NB4 (cell line): ENCODE data around the gene ROR2.
A peak's percentile ranks its signal among the peaks of the same experiment; 100 is the strongest.

Experiments used
- DNase-seq: peaks from one replicate; pipeline ENCODE4 v3.0.0; 2010; ENCODE audit warnings: low read depth
- H3K4me3 ChIP-seq: one replicate; pipeline ENCODE4 v1.5.1; 2011; ENCODE audit warnings: mild to moderate bottlenecking, low read depth, low read length, moderate library complexity
- MYC ChIP-seq: IDR thresholded peaks from 2 replicates; pipeline ENCODE4 v1.6.1; 2011; ENCODE audit warnings: low read depth, low read length
- POLR2A ChIP-seq: IDR thresholded peaks from 2 replicates; pipeline ENCODE4 v1.6.1; 2011; ENCODE audit warnings: mild to moderate bottlenecking; ENCODE audit not compliant: insufficient read length; ENCODE audit errors: extremely low read depth
- TF ChIP-seq, protein P1 (sequence below): IDR thresholded peaks from one replicate; pipeline ENCODE4 v1.5.1; 2012; ENCODE audit warnings: low read depth, low read length
- TF ChIP-seq, protein P2 (sequence below): IDR thresholded peaks from 2 replicates; pipeline ENCODE4 v1.6.1; 2011; ENCODE audit warnings: low read depth, low read length

ROR2 gene

DNA sequence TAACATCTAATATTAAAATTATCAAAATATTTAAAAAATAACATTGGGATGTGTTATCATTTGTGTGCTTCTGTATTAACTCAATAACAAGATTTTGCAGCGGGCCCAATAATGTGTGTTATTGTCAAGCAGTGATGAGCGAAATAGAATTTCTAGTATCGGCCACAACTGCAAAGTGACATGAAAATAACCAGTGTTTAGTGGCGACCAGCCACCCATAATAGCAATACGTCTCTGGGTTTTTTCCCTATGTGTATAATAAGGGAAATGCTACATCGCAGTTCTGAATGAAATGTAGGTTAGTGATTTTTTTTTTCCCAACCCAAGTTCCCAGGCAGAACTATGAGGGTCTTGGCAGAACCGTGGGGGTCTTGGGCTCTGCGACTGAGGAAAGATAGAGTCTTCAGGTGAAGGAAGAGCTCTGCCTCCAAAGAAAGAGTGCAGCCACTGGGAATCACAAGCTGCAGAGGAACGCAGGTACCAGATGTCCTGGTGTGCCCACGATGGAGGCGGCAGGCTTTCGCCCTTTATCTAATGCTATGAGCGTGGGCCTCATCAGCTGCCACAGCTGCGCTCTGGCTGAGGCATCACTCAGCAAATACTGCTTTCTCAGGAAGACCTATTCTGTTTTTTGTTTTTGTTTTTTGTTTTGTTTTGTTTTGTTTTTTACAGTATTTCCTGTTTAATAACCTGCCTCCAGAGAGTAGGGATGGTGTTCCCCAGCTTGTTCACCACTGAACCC lies 235.0 kb downstream of the ROR2 start:
- no peak for TF ChIP-seq POLR2A
- TF ChIP-seq, protein P1, sequence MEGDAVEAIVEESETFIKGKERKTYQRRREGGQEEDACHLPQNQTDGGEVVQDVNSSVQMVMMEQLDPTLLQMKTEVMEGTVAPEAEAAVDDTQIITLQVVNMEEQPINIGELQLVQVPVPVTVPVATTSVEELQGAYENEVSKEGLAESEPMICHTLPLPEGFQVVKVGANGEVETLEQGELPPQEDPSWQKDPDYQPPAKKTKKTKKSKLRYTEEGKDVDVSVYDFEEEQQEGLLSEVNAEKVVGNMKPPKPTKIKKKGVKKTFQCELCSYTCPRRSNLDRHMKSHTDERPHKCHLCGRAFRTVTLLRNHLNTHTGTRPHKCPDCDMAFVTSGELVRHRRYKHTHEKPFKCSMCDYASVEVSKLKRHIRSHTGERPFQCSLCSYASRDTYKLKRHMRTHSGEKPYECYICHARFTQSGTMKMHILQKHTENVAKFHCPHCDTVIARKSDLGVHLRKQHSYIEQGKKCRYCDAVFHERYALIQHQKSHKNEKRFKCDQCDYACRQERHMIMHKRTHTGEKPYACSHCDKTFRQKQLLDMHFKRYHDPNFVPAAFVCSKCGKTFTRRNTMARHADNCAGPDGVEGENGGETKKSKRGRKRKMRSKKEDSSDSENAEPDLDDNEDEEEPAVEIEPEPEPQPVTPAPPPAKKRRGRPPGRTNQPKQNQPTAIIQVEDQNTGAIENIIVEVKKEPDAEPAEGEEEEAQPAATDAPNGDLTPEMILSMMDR: no peak
- TF ChIP-seq, protein P2, sequence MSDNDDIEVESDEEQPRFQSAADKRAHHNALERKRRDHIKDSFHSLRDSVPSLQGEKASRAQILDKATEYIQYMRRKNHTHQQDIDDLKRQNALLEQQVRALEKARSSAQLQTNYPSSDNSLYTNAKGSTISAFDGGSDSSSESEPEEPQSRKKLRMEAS: no peak
- TF ChIP-seq MYC: no peak
- H3K4me3 ChIP-seq: no peak overlapping the region
- DNase-seq: no peak

DNA sequence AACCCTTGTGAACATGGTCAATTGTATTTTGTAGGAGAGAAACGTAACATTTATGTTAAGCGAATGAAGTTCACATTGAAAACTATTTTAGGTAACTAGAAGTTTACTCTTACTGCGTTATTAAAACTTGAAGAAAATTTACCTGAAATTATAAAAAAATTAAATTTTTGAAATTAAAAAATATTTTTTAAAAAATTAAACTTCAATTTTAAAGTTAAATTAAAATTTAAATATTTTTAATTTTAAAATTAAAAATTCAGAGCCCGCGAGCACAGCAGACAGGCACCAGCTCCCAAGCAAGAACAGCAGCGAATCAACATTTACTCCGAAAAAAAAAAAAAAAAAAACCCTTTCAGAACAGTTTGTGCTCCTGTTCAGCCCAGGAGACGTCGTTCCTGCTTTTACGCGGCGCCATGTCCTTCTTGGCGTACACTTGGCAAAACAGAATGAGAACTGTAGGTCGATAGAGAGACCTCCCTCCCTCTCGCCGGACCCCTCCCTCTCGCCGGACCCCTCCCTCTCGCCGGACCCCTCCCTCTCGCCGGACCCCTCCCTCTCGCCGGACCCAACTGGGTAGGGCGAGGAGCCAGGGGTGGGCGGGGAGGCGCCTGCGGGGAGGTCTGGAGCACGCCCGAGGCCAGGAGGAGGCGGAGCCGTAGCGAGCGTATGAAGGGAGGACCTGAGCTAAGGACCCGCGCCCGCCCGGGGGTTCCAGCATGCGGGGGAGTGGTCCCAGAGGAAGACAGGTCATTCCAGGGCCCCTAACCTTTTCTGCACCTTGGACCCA lies 235.8 kb downstream of the ROR2 start:
- H3K4me3 ChIP-seq: peak overlapping the region; percentile 47
- peak; percentile 76 for DNase-seq
- TF ChIP-seq, protein P1: no peak
- TF ChIP-seq POLR2A (no peak), MYC (no peak)
- TF ChIP-seq, protein P2: no peak

DNA sequence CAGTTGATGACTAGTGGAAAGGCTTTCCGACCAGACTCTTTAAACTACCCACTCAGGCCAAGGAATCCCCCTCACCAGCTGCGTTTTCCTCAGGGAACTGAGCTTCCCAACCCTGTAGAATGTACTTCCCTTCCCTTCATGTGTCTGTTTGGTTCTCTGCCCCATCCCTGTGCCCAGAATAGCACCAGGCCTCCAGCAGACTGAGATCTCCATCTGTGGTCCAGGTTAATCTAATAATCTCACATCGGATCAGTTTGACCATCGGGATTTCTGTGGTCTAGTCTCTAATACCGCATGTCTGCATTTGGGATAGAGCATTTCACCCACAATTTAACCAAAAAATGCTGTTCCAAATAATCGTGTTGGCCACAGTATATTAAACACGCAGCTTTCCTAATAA lies 237.2 kb downstream of the ROR2 start:
- H3K4me3 ChIP-seq: no peak overlapping the region
- DNase-seq: no peak
- TF ChIP-seq POLR2A (no peak), MYC (no peak)
- TF ChIP-seq, protein P2: no peak
- TF ChIP-seq, protein P1: no peak

DNA sequence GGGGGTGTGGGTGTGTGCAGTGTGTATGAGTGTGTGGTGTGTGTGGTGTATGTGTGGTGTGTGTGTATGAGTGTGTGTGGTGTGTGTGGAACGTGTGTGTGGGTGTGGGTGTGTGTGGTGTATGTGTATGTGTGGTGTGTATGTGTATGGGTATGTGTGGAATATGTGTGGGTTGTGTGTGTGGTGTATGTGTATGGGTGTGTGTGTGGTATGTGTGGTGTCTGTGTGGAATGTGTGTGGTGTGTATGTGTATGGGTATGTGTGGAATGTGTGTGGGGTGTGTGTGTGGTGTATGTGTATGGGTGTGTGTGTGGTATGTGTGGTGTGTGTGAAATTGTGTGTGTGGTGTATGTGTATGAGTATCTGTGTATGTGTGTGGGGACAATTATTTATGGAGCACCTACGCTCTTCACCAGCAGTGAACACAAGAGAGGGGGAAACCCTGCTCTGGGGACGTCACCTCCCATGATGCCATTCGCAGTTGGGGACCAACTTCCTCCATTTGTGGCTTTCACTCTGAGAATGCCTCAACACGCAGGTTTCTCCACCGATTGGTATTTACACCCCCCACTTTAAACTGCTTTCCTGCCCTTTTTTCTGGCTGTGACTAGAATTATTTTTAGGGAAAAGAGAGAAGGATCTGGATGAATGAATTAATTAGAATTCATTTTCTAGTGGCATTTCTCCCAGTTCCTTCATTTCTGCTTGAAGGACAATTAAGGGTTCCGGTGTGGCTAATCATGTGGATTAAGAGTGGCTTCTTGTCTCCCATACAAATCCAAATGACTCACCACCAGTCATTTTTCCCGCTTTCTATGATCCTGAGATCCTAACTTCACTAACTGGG lies 238.1 kb downstream of the ROR2 start:
- TF ChIP-seq POLR2A: no peak
- TF ChIP-seq, protein P1: no peak
- TF ChIP-seq, protein P2: no peak
- no peak for TF ChIP-seq MYC
- DNase-seq: peak; percentile 67
- no peak overlapping the region for H3K4me3 ChIP-seq

DNA sequence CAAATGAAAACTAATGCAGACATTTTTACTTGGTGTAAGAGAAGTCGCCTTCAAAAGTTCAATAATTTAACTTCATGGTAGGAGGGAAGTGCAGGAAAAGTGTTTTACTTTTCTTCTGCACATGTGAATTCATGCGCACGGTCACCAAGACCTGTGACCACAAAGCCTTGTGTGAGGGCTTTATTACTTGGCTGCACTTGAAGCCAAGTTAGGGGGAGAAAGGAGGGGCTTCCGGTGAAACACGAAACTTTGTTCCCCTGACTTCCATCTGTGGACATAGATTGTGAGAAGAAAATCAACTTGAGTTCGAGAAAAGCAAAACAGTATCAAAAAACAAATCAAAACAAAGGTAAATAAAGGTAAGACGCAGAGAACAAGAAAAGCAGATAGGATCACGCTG lies 239.9 kb downstream of the ROR2 start:
- TF ChIP-seq, protein P1: no peak
- TF ChIP-seq POLR2A: no peak
- TF ChIP-seq, protein P2: no peak
- TF ChIP-seq MYC: no peak
- DNase-seq: no peak
- no peak overlapping the region for H3K4me3 ChIP-seq
